ENCODE measurements around the gene ACACA. TPM values are rescaled to one million over a fixed set of nuclear protein-coding genes. Genes with fewer than 3 reads are reported as not detected.
A peak's percentile ranks its signal among the peaks of the same experiment; 100 is the strongest.

Gene ACACA
- total and polyA plus RNA-seq, 9 of the 15 experiments (the other 6 are each of a cell fraction or from before 2014, with no cell fraction given) = 35.9 to 135 (median 88.4) TPM

DNA sequence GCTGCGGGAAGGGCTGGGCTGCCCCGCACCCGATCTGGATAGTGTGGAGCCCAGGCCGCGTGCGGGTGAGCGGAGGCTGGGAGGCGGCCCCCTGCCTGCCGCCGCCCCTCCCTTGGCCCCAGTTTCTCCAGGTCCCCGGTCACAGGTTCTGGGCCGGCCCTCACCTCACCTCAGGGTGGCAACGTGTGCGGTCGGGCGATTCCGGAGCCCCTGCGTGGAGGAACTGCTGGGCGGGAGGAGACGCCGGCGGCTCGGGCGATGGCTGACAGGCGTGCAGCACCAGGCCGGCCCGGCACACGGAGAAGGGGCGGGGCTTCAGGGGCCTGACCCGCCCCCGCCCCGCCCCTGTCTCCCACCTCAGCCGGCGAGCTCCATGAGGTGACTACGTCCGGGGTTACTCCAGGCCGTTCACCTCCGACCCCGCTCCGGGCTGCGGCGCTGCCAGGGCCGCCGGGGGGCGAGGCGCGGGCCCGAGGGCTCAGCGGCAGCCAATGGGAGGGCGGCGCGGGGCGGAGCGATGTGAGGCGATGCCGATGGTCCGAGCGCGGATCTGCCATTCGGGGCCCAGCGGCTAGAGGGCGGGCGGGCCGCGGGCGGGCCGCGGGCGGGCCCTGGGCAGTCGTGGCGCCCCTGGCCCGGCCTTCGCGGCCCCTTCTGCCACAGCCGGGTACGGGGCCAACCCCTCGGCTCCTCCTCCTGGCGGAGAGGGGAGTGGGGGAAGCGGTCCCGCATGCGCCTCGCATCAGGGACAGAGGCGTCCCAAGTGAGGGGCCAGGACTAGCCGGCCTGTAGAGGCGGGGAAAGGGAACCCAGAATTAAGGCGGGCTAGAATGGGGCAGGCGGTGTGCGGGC, 47.6 kb downstream of the ACACA start (continued):
- TF ChIP-seq, protein P1, sequence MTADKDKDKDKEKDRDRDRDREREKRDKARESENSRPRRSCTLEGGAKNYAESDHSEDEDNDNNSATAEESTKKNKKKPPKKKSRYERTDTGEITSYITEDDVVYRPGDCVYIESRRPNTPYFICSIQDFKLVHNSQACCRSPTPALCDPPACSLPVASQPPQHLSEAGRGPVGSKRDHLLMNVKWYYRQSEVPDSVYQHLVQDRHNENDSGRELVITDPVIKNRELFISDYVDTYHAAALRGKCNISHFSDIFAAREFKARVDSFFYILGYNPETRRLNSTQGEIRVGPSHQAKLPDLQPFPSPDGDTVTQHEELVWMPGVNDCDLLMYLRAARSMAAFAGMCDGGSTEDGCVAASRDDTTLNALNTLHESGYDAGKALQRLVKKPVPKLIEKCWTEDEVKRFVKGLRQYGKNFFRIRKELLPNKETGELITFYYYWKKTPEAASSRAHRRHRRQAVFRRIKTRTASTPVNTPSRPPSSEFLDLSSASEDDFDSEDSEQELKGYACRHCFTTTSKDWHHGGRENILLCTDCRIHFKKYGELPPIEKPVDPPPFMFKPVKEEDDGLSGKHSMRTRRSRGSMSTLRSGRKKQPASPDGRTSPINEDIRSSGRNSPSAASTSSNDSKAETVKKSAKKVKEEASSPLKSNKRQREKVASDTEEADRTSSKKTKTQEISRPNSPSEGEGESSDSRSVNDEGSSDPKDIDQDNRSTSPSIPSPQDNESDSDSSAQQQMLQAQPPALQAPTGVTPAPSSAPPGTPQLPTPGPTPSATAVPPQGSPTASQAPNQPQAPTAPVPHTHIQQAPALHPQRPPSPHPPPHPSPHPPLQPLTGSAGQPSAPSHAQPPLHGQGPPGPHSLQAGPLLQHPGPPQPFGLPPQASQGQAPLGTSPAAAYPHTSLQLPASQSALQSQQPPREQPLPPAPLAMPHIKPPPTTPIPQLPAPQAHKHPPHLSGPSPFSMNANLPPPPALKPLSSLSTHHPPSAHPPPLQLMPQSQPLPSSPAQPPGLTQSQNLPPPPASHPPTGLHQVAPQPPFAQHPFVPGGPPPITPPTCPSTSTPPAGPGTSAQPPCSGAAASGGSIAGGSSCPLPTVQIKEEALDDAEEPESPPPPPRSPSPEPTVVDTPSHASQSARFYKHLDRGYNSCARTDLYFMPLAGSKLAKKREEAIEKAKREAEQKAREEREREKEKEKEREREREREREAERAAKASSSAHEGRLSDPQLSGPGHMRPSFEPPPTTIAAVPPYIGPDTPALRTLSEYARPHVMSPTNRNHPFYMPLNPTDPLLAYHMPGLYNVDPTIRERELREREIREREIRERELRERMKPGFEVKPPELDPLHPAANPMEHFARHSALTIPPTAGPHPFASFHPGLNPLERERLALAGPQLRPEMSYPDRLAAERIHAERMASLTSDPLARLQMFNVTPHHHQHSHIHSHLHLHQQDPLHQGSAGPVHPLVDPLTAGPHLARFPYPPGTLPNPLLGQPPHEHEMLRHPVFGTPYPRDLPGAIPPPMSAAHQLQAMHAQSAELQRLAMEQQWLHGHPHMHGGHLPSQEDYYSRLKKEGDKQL (CRISPR knock-in tag; IDR thresholded peaks at IDR 0.05; ENCODE audit: borderline replicate concordance) = 0 out of 2 replicates have a peak, but pooled peaks have one; percentile 61
- TF ChIP-seq IRF2 (CRISPR knock-in tag; IDR thresholded peaks at IDR 0.05) (no peak), PCBP1 (IDR thresholded peaks at IDR 0.05; ENCODE audit: low read depth, low read length, poor library complexity, severe bottlenecking) (no peak), FOXK1 (CRISPR knock-in tag; IDR thresholded peaks at IDR 0.05; ENCODE audit: borderline replicate concordance) (no peak), MTA3 (IDR thresholded peaks at IDR 0.05; ENCODE audit: borderline replicate concordance) (peak; percentile 63; the same call in 1 of the 2 replicates), THRAP3 (IDR thresholded peaks at IDR 0.05; ENCODE audit: borderline replicate concordance) (no peak), POLR2H (tag; IDR thresholded peaks at IDR 0.05; ENCODE audit: low read depth) (peak; percentile 86), HNRNPL (IDR thresholded peaks at IDR 0.05; ENCODE audit: low read depth, low read length) (peak; percentile 96), ZKSCAN1 (IDR thresholded peaks at IDR 0.05; ENCODE audit: low read depth, low read length) (0 out of 2 replicates have a peak, but pooled peaks have one; percentile 15), CTBP1 (IDR thresholded peaks at IDR 0.05; ENCODE audit: borderline replicate concordance) (peak; percentile 92), RBBP5 (IDR thresholded peaks at IDR 0.05; ENCODE audit: borderline replicate concordance, insufficient read depth, low read length, poor library complexity, severe bottlenecking) (peak; percentile 77)
- TF ChIP-seq, protein P2, sequence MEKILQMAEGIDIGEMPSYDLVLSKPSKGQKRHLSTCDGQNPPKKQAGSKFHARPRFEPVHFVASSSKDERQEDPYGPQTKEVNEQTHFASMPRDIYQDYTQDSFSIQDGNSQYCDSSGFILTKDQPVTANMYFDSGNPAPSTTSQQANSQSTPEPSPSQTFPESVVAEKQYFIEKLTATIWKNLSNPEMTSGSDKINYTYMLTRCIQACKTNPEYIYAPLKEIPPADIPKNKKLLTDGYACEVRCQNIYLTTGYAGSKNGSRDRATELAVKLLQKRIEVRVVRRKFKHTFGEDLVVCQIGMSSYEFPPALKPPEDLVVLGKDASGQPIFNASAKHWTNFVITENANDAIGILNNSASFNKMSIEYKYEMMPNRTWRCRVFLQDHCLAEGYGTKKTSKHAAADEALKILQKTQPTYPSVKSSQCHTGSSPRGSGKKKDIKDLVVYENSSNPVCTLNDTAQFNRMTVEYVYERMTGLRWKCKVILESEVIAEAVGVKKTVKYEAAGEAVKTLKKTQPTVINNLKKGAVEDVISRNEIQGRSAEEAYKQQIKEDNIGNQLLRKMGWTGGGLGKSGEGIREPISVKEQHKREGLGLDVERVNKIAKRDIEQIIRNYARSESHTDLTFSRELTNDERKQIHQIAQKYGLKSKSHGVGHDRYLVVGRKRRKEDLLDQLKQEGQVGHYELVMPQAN (IDR thresholded peaks at IDR 0.05; ENCODE audit: borderline replicate concordance) = peak; percentile 92
- TF ChIP-seq, protein P3, sequence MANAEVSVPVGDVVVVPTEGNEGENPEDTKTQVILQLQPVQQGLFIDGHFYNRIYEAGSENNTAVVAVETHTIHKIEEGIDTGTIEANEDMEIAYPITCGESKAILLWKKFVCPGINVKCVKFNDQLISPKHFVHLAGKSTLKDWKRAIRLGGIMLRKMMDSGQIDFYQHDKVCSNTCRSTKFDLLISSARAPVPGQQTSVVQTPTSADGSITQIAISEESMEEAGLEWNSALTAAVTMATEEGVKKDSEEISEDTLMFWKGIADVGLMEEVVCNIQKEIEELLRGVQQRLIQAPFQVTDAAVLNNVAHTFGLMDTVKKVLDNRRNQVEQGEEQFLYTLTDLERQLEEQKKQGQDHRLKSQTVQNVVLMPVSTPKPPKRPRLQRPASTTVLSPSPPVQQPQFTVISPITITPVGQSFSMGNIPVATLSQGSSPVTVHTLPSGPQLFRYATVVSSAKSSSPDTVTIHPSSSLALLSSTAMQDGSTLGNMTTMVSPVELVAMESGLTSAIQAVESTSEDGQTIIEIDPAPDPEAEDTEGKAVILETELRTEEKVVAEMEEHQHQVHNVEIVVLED (CRISPR knock-in tag; IDR thresholded peaks at IDR 0.05) = peak; percentile 46; the same call in 1 of the 2 replicates
- TF ChIP-seq, protein P4, sequence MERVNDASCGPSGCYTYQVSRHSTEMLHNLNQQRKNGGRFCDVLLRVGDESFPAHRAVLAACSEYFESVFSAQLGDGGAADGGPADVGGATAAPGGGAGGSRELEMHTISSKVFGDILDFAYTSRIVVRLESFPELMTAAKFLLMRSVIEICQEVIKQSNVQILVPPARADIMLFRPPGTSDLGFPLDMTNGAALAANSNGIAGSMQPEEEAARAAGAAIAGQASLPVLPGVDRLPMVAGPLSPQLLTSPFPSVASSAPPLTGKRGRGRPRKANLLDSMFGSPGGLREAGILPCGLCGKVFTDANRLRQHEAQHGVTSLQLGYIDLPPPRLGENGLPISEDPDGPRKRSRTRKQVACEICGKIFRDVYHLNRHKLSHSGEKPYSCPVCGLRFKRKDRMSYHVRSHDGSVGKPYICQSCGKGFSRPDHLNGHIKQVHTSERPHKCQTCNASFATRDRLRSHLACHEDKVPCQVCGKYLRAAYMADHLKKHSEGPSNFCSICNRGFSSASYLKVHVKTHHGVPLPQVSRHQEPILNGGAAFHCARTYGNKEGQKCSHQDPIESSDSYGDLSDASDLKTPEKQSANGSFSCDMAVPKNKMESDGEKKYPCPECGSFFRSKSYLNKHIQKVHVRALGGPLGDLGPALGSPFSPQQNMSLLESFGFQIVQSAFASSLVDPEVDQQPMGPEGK (CRISPR knock-in tag; IDR thresholded peaks at IDR 0.05; ENCODE audit: borderline replicate concordance) = no peak

Data from K562 (cell line).